HepG2 (cell line): ENCODE measurements around the gene TRA2B. TPM values are rescaled to one million over a fixed set of nuclear protein-coding genes. Genes with fewer than 3 reads are reported as not detected.

Experiments used
- CHCHD3 ChIP-seq: sonication (generic); formaldehyde crosslinking; IDR thresholded peaks from 2 replicates; pipeline ENCODE4 v1.8.0; 2022; ENCODE audit warnings: mild to moderate bottlenecking, missing genetic modification reagents, moderate library complexity
- HDAC1 ChIP-seq: sonication (generic); formaldehyde crosslinking; IDR thresholded peaks from 2 replicates; pipeline ENCODE4 v1.5.1; 2020; ENCODE audit warnings: mild to moderate bottlenecking, missing genetic modification reagents
- HMGA1 ChIP-seq: sonication (generic); formaldehyde crosslinking; conservative IDR thresholded peaks from 2 replicates; pipeline ENCODE4 v1.4.0; 2020; ENCODE audit warnings: missing genetic modification reagents
- NFE2L1 ChIP-seq: sonication (generic); formaldehyde crosslinking; IDR thresholded peaks from 2 replicates; pipeline ENCODE4 v1.4.0; 2020; ENCODE audit warnings: missing genetic modification reagents, mild to moderate bottlenecking, borderline replicate concordance
- RFXANK ChIP-seq: IDR thresholded peaks from 2 replicates; pipeline ENCODE4 v1.6.1; 2016
- SMAD1 ChIP-seq: sonication (generic); formaldehyde crosslinking; IDR thresholded peaks from 2 replicates; pipeline ENCODE4 v1.4.0; 2020; ENCODE audit warnings: missing genetic modification reagents, low read depth, mild to moderate bottlenecking, borderline replicate concordance
- SOX5 ChIP-seq: IDR thresholded peaks from 2 replicates; pipeline ENCODE4 v1.6.1; 2016; ENCODE audit warnings: borderline replicate concordance
- TBL1XR1 ChIP-seq: fragments of 150-350 bp; IDR thresholded peaks from 2 replicates; pipeline ENCODE4 v1.6.1; 2014; ENCODE audit warnings: borderline replicate concordance, low read length; ENCODE audit not compliant: partially characterized antibody
- TEAD2 ChIP-seq: sonication (generic); formaldehyde crosslinking; IDR thresholded peaks from 2 replicates; pipeline ENCODE4 v1.9.0; 2021; ENCODE audit warnings: missing genetic modification reagents
- ZNF253 ChIP-seq: sonication (generic); formaldehyde crosslinking; IDR thresholded peaks from 2 replicates; pipeline ENCODE4 v1.8.0; 2022; ENCODE audit warnings: mild to moderate bottlenecking, missing genetic modification reagents, borderline replicate concordance
- ZNF468 ChIP-seq: sonication (generic); formaldehyde crosslinking; IDR thresholded peaks from 2 replicates; pipeline ENCODE4 v1.8.0; 2022; ENCODE audit warnings: mild to moderate bottlenecking, moderate library complexity, missing genetic modification reagents
- polyA plus RNA-seq, 8 experiments: library from polyadenylated mRNA; depleted of rRNA in 3 of 8; stranded (reverse) in 7 of 8; unstranded in 1 of 8; fragments of >200 nt; fragmentation: Illumina TruSeq in 4 of 8; extraction: Trizol in 4 of 8; gene quantifications; 2 replicates each; pipeline versions ENCODE4 v1.2.1 to v1.2.3, GENCODE V29; 2011 to 2016; ENCODE audit warnings: low read depth in 4 of 8, missing spikeins in 1 of 8, mixed read lengths in 1 of 8; ENCODE audit not compliant: insufficient read depth in 1 of 8
- total RNA-seq, 5 experiments: library from RNA; depleted of rRNA; stranded (reverse); fragments of >200 nt; fragmentation: Illumina TruSeq; extraction: Trizol; gene quantifications; 2 replicates each; pipeline ENCODE4 v1.2.3, GENCODE V29; 2016; ENCODE audit warnings: low read depth in 1 of 5
- TF ChIP-seq, protein P1 (sequence below): sonication (generic); formaldehyde crosslinking; IDR thresholded peaks from 2 replicates; pipeline ENCODE4 v1.5.0; 2020; ENCODE audit warnings: mild to moderate bottlenecking, missing genetic modification reagents, borderline replicate concordance
- TF ChIP-seq, protein P2 (sequence below): sonication (generic); formaldehyde crosslinking; IDR thresholded peaks from 2 replicates; pipeline ENCODE4 v1.4.0; 2020; ENCODE audit warnings: low read depth, mild to moderate bottlenecking, missing genetic modification reagents
- TF ChIP-seq, protein P3 (sequence below): sonication (generic); formaldehyde crosslinking; IDR thresholded peaks from 2 replicates; pipeline ENCODE4 v1.4.0; 2020; ENCODE audit warnings: missing genetic modification reagents
- TF ChIP-seq, protein P4 (sequence below): sonication (generic); formaldehyde crosslinking; IDR thresholded peaks from 2 replicates; pipeline ENCODE4 v1.5.0; 2020; ENCODE audit warnings: mild to moderate bottlenecking, low read depth, missing genetic modification reagents, borderline replicate concordance
- TF ChIP-seq, protein P5 (sequence below): sonication (generic); formaldehyde crosslinking; IDR thresholded peaks from 2 replicates; pipeline ENCODE4 v1.5.1; 2020; ENCODE audit warnings: missing genetic modification reagents, mild to moderate bottlenecking, borderline replicate concordance
- TF ChIP-seq, protein P6 (sequence below): sonication (generic); formaldehyde crosslinking; IDR thresholded peaks from 2 replicates; pipeline ENCODE4 v1.4.0; 2020; ENCODE audit warnings: missing genetic modification reagents, borderline replicate concordance
- TF ChIP-seq, protein P7 (sequence below): sonication (generic); formaldehyde crosslinking; IDR thresholded peaks from 2 replicates; pipeline ENCODE4 v1.4.0; 2020; ENCODE audit warnings: missing genetic modification reagents

Gene TRA2B
- total and polyA plus RNA-seq, 2 of the 13 experiments (the other 11 are each of a cell fraction or from before 2014, with no cell fraction given) = 105 to 241 TPM

DNA sequence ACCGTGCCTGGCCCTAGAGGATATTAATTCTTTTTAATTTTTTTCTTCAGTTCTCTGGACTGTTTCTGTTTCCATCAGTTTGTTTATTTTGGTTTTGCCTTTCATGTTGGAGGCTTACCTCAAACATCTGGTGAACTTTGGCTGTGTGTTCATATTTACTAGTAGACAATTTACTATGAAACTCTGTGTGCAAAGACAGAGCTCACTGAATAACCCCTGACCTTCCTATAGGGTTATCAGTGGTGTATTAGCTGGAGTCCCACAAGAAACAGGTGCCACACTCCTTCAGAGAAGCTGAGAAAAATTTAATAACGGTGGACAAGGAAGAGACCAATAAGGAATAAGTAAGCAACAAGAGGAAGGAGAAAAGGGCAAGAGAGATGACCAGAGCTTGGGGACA lies 28.8 kb upstream of the TRA2B start (continued):
- TF ChIP-seq HMGA1 (CRISPR knock-in tag) (no peak), TEAD2 (CRISPR knock-in tag) (no peak), HDAC1 (CRISPR knock-in tag) (peak; percentile 91), SOX5 (CRISPR knock-in tag) (peak; percentile 87; the same call in 1 of the 2 replicates), ZNF468 (CRISPR knock-in tag) (no peak), NFE2L1 (no peak), ZNF253 (CRISPR knock-in tag) (no peak), CHCHD3 (CRISPR knock-in tag) (no peak), SMAD1 (CRISPR knock-in tag) (no peak), RFXANK (CRISPR knock-in tag) (no peak), TBL1XR1 (no peak)
- TF ChIP-seq, protein P1, sequence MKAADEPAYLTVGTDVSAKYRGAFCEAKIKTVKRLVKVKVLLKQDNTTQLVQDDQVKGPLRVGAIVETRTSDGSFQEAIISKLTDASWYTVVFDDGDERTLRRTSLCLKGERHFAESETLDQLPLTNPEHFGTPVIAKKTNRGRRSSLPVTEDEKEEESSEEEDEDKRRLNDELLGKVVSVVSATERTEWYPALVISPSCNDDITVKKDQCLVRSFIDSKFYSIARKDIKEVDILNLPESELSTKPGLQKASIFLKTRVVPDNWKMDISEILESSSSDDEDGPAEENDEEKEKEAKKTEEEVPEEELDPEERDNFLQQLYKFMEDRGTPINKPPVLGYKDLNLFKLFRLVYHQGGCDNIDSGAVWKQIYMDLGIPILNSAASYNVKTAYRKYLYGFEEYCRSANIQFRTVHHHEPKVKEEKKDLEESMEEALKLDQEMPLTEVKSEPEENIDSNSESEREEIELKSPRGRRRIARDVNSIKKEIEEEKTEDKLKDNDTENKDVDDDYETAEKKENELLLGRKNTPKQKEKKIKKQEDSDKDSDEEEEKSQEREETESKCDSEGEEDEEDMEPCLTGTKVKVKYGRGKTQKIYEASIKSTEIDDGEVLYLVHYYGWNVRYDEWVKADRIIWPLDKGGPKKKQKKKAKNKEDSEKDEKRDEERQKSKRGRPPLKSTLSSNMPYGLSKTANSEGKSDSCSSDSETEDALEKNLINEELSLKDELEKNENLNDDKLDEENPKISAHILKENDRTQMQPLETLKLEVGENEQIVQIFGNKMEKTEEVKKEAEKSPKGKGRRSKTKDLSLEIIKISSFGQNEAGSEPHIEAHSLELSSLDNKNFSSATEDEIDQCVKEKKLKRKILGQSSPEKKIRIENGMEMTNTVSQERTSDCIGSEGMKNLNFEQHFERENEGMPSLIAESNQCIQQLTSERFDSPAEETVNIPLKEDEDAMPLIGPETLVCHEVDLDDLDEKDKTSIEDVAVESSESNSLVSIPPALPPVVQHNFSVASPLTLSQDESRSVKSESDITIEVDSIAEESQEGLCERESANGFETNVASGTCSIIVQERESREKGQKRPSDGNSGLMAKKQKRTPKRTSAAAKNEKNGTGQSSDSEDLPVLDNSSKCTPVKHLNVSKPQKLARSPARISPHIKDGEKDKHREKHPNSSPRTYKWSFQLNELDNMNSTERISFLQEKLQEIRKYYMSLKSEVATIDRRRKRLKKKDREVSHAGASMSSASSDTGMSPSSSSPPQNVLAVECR (CRISPR knock-in tag) = peak; percentile 39; the same call in 1 of the 2 replicates
- TF ChIP-seq, protein P2, sequence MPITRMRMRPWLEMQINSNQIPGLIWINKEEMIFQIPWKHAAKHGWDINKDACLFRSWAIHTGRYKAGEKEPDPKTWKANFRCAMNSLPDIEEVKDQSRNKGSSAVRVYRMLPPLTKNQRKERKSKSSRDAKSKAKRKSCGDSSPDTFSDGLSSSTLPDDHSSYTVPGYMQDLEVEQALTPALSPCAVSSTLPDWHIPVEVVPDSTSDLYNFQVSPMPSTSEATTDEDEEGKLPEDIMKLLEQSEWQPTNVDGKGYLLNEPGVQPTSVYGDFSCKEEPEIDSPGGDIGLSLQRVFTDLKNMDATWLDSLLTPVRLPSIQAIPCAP (CRISPR knock-in tag) = no peak
- TF ChIP-seq, protein P3, sequence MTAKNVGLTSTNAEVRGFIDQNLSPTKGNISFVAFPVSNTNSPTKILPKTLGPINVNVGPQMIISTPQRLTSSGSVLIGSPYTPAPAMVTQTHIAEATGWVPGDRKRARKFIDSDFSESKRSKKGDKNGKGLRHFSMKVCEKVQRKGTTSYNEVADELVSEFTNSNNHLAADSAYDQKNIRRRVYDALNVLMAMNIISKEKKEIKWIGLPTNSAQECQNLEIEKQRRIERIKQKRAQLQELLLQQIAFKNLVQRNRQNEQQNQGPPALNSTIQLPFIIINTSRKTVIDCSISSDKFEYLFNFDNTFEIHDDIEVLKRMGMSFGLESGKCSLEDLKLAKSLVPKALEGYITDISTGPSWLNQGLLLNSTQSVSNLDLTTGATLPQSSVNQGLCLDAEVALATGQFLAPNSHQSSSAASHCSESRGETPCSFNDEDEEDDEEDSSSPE = no peak
- TF ChIP-seq, protein P4, sequence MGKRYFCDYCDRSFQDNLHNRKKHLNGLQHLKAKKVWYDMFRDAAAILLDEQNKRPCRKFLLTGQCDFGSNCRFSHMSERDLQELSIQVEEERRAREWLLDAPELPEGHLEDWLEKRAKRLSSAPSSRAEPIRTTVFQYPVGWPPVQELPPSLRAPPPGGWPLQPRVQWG (CRISPR knock-in tag) = no peak
- TF ChIP-seq, protein P5, sequence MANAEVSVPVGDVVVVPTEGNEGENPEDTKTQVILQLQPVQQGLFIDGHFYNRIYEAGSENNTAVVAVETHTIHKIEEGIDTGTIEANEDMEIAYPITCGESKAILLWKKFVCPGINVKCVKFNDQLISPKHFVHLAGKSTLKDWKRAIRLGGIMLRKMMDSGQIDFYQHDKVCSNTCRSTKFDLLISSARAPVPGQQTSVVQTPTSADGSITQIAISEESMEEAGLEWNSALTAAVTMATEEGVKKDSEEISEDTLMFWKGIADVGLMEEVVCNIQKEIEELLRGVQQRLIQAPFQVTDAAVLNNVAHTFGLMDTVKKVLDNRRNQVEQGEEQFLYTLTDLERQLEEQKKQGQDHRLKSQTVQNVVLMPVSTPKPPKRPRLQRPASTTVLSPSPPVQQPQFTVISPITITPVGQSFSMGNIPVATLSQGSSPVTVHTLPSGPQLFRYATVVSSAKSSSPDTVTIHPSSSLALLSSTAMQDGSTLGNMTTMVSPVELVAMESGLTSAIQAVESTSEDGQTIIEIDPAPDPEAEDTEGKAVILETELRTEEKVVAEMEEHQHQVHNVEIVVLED (CRISPR knock-in tag) = peak; percentile 26; the same call in 1 of the 2 replicates
- TF ChIP-seq, protein P6, sequence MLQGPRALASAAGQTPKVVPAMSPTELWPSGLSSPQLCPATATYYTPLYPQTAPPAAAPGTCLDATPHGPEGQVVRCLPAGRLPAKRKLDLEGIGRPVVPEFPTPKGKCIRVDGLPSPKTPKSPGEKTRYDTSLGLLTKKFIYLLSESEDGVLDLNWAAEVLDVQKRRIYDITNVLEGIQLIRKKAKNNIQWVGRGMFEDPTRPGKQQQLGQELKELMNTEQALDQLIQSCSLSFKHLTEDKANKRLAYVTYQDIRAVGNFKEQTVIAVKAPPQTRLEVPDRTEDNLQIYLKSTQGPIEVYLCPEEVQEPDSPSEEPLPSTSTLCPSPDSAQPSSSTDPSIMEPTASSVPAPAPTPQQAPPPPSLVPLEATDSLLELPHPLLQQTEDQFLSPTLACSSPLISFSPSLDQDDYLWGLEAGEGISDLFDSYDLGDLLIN (CRISPR knock-in tag) = no peak
- TF ChIP-seq, protein P7, sequence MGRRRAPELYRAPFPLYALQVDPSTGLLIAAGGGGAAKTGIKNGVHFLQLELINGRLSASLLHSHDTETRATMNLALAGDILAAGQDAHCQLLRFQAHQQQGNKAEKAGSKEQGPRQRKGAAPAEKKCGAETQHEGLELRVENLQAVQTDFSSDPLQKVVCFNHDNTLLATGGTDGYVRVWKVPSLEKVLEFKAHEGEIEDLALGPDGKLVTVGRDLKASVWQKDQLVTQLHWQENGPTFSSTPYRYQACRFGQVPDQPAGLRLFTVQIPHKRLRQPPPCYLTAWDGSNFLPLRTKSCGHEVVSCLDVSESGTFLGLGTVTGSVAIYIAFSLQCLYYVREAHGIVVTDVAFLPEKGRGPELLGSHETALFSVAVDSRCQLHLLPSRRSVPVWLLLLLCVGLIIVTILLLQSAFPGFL (CRISPR knock-in tag) = no peak
